ENCODE data around the gene CROCC.
"Not testable (repeated sequence)": the region's sequence is repeated elsewhere in the genome, so short reads cannot be mapped to it uniquely, and the experiment has no call there.

GRCh38 chr1:16901371-16901770 lies 20.4 kb upstream of the CROCC start:
- TF ChIP-seq POLR2AphosphoS5, CTCF (IDR thresholded peaks at IDR 0.05): not testable (repeated sequence)
